ENCODE measurements around the gene MRPL27.

MRPL27 gene

GRCh38 chr17:50381260-50381815 is 8.4 kb upstream of the MRPL27 start:
- H3K27ac ChIP-seq, result peak overlapping the region; percentile 70
- TF ChIP-seq CTCF (conservative IDR thresholded peaks at IDR 0.05), result no peak

GRCh38 chr17:50380369-50381259 is 7.6 kb upstream of the MRPL27 start:
- no peak overlapping the region; the same call in 1 of the 2 replicates for H3K27ac ChIP-seq
- TF ChIP-seq CTCF (conservative IDR thresholded peaks at IDR 0.05), result 0 out of 2 replicates have a peak, but pooled peaks have one; percentile 13

- no peak overlapping the region for H3K27ac ChIP-seq
- no peak for TF ChIP-seq CTCF (conservative IDR thresholded peaks at IDR 0.05)
Observed at GRCh38 chr17:50379351-50380132, 6.6 kb upstream of the MRPL27 start.

DNA sequence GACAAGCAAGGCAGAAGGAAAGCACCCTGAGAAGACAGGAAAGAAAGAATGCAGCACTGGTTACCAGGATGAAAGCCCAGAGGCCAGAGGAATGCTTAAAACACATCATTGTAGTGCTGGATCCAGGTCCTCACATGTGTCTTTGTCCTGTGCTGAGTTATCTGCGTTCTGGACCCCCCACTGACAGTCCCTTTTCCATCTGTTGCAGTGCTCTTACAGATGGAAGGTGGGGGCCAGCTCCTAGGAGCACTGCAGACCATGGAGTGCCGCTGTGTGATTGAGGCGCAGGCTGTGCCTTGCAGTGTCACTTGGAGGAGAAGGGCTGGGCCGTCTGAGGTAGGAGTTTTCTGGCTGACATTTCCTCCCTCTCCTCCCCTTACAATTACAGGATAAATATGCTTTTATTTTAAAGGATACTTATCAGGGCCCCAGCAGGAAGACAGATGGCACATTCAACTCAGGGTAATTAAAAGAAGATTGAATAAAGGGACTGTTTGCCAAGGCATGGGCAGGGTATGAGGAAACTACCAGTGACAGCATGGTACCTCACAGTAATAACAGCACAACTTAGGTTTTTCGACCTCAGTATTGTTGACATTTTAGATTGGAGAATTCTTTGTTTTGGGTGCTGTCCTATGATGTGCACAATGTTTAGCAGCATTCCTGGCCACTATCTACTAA is 3.0 kb upstream of the MRPL27 start:
- peak overlapping the region; percentile 16; the same call in 1 of the 2 replicates for H3K27ac ChIP-seq
- TF ChIP-seq CTCF (conservative IDR thresholded peaks at IDR 0.05), result no peak

GRCh38 chr17:50373705-50374104 is 721 bp upstream of the MRPL27 start:
- H3K27ac ChIP-seq, result peak overlapping the region; percentile 97
- no peak for TF ChIP-seq CTCF (conservative IDR thresholded peaks at IDR 0.05)

- peak overlapping the region; percentile 97 for H3K27ac ChIP-seq
- TF ChIP-seq CTCF (conservative IDR thresholded peaks at IDR 0.05), result no peak
Observed at GRCh38 chr17:50372222-50372757, 694 bp downstream of the MRPL27 start.
